Activated CD4-positive, alpha-beta T cell treated with anti-CD3 and anti-CD28 coated beads, Interleukin-2, amount 10 ng/mL, durations not matched to agents 24 days and 14 days (primary cell): ENCODE measurements around the gene CACTIN. TPM values are rescaled to one million over a fixed set of nuclear protein-coding genes. Genes with fewer than 3 reads are reported as not detected.

Experiments used
- DNase-seq: peaks from one replicate; pipeline ENCODE4 v3.0.0; 2022
- H3K27ac Mint-ChIP-seq: one replicate; pipeline ENCODE4 v1.8.0; 2022; ENCODE audit warnings: mild to moderate bottlenecking, mixed read lengths
- H3K27me3 Mint-ChIP-seq: one replicate; pipeline ENCODE4 v1.8.0; 2022; ENCODE audit warnings: mixed read lengths
- H3K36me3 Mint-ChIP-seq: one replicate; pipeline ENCODE4 v1.8.0; 2022; ENCODE audit warnings: low read depth, mild to moderate bottlenecking, mixed read lengths
- H3K4me1 Mint-ChIP-seq: one replicate; pipeline ENCODE4 v1.8.0; 2021; ENCODE audit warnings: mixed read lengths
- H3K4me3 Mint-ChIP-seq: one replicate; pipeline ENCODE4 v1.8.0; 2022; ENCODE audit warnings: mild to moderate bottlenecking, moderate library complexity, mixed read lengths
- H3K9me3 Mint-ChIP-seq: one replicate; pipeline ENCODE4 v1.8.0; 2021; ENCODE audit warnings: mixed read lengths
- intact Hi-C: fragments of 100-400 bp; cut with micrococcal nuclease; formaldehyde crosslinking; loops from one replicate; pipeline ENCODE4 v1.15.1; 2023
- total RNA-seq: library from RNA; stranded (reverse); gene quantifications from 2 replicates; pipeline ENCODE4 v1.2.3, GENCODE V29; 2022

Gene CACTIN
- total RNA-seq, 1 donor from 2014 or later, result 39.6 TPM

DNA sequence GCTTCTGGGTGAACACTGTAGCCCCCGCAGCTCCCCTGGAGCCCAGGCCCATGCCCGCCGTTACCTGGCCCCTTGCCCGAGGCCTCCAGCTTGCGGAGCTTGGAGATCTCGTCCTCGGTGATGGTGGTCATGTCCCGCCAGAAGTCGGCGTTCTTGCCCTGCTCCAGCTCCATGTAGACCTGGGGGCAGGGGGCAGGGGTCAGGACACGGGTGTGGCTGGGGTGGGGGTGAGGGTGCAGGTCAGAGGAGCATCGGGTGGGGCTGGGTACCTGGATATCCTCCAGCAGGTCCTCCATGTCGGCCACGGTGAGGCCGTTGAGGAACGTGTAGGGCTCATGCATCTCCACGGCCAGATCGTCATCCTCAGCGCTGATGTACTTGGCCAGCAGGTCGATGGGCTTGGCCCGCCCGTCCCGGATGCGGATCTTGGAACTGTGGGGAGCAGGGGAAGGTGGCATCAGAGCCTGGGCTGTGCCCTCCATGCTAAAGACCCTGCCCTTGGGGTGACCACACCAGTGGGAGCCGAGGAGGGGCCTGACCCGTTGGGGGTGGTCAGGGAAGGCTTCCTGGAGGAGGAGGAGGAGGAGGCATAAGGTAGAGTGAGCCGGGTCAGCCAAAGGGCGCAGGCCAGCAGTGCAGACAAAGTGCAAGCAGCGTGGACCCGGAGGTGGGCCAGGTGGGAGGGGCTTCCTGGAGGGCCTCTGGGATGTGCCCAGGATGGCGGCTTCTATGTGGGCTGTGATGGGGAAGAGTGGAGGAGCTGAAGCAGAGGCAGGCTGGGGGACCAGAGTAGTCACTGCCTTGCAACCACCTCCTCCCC lies 7.6 kb downstream of the CACTIN start:
- DNase-seq, result no peak
- Mint-ChIP-seq H3K9me3 (no peaks in the 10 kb centered on the region), H3K36me3 (peaks cover 12% of the 10 kb centered on the region), H3K4me1 (peaks cover 5% of the 10 kb centered on the region), H3K27me3 (no peaks in the 10 kb centered on the region), H3K27ac (no peak overlapping the region), H3K4me3 (no peak overlapping the region)
- intact Hi-C loops, result loop anchor here (1.0 kb wide), 1 partner anchor 74 kb away; no protein-coding TSS in a partner anchor

DNA sequence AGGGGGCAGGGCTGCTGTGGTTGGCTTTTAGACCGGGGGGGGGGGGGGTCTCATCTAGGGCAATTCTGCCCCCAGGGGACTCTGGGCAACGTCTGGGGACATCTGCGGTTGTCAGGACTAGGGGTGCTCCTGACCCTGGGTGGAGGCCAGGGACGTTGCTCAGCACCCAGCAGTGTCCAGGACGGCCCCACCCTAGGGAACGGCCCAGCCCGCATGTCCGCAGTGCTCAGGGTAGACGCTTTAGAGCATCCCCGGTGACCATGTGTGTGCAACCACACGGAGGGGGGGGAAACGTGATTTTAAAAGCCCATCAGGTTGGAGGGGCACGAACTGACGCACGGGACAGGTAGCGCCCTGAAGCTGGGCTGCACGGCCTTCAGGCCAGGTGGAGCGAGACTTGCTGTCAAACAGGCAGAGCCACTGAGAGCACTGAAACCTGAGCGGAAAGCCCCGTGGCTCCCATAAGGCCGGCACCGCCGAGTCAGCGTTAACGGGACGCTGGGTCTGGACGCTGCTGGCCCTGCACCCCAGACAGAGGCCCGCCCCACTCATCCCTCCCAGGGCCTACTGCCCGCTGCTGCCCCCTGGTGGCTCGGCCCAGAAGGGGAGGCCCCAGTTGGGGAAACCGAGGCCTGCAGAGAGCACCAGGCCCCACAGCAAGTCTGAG lies 8.3 kb downstream of the CACTIN start:
- intact Hi-C loops, result loop anchor here (1.0 kb wide), 1 partner anchor 73 kb away; no protein-coding TSS in a partner anchor
- peaks cover 5% of the 10 kb centered on the region for H3K4me1 Mint-ChIP-seq
- no peaks in the 10 kb centered on the region for H3K9me3 Mint-ChIP-seq
- no peaks in the 10 kb centered on the region for H3K27me3 Mint-ChIP-seq
- H3K4me3 Mint-ChIP-seq, result no peak overlapping the region
- DNase-seq, result peak; percentile 87
- no peak overlapping the region for H3K27ac Mint-ChIP-seq
- H3K36me3 Mint-ChIP-seq, result peaks cover 12% of the 10 kb centered on the region

DNA sequence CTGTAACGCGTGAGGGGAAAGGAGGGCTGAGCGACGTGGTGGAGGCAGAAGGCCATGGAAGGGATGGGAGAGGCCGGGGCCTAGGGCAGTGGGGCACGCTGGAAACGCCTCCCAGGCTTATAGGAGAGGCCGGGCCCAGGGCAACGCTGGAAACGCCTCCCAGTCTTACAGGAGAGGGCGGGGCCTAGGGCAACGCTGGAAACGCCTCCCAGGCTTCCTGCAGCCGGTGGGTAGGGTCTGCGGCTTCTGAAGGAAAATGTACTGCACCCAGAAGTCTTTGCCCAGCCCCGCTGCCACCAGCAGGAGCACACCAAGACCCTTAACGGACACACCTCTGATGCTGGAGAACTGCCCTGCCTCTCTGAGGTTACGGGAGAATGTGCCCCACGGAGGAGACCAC lies 9.1 kb downstream of the CACTIN start:
- peak overlapping the region; percentile 63 for H3K27ac Mint-ChIP-seq
- H3K4me3 Mint-ChIP-seq, result no peak overlapping the region
- peaks cover 12% of the 10 kb centered on the region for H3K36me3 Mint-ChIP-seq
- H3K9me3 Mint-ChIP-seq, result no peaks in the 10 kb centered on the region
- H3K4me1 Mint-ChIP-seq, result peaks cover 5% of the 10 kb centered on the region
- intact Hi-C loops, result no loop called here
- no peaks in the 10 kb centered on the region for H3K27me3 Mint-ChIP-seq
- peak; percentile 78 for DNase-seq

DNA sequence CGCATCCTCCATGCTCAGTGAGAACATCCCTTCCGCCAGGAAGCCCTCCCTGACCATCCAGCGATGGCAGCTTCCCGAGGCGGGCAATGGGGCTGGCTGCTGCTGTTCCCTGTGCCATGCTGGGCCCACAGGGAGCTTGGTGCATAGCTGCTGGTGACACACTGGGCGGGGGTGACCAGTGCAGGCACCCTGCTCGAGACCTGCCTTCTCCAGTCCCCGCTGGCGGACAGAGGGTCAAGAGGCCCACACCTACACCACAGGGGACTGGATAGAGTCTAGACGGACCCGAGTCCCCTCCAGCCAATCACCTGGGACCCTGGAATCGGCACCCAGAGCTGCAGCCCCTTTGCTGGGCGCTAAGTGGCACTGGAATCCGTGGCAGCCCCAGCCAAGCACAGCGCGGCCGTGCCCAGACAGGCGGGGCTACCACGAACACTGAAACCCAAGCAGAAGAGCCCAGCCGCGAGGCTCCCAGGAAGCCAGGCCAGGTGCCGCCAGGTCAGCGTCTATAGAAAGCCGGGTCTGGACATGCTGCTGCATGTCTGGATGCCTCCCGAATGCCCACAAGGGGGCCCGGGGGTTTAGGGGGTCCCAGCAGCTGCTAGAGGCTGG lies 11.0 kb downstream of the CACTIN start:
- Mint-ChIP-seq H3K36me3 (peaks cover 12% of the 10 kb centered on the region), H3K9me3 (no peaks in the 10 kb centered on the region), H3K4me1 (peaks cover 5% of the 10 kb centered on the region), H3K4me3 (no peak overlapping the region), H3K27ac (no peak overlapping the region), H3K27me3 (no peaks in the 10 kb centered on the region)
- intact Hi-C loops, result no loop called here
- no peak for DNase-seq

DNA sequence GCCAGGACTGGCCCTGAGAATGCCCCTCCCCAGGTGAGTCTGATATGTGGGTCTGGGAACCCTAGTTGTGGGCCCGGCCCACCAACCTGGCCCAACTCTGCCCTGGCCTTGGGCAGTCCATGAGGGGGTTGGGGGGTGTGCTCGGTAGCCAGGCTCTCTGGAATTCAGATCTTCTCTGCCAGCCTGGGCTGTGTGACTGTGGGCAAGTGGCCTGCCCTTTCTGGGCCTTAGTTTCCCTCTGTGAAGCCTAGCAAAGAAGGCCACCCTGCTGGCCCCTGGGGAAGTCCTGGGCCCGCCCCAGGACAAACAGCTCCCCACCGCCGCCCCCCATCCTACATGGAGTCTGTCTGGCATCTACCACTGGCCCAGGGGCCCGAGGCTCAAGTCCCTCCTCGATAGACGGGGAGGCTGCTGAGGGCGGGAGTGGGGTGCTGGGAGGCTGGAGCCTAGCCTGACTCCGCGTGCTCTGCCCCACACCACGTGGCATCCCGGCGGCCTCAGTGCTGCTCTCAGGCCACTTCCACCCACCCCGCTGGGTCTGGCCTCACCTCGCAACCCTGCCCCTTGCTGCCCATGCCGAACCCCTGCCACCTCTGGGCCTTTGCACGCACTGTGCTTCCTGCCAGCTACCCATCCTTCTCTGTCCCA lies 11.6 kb downstream of the CACTIN start:
- Mint-ChIP-seq H3K4me3 (no peak overlapping the region), H3K36me3 (peaks cover 15% of the 10 kb centered on the region), H3K9me3 (no peaks in the 10 kb centered on the region), H3K27me3 (no peaks in the 10 kb centered on the region), H3K27ac (no peak overlapping the region), H3K4me1 (peaks cover 5% of the 10 kb centered on the region)
- no peak for DNase-seq
- intact Hi-C loops, result no loop called here

DNA sequence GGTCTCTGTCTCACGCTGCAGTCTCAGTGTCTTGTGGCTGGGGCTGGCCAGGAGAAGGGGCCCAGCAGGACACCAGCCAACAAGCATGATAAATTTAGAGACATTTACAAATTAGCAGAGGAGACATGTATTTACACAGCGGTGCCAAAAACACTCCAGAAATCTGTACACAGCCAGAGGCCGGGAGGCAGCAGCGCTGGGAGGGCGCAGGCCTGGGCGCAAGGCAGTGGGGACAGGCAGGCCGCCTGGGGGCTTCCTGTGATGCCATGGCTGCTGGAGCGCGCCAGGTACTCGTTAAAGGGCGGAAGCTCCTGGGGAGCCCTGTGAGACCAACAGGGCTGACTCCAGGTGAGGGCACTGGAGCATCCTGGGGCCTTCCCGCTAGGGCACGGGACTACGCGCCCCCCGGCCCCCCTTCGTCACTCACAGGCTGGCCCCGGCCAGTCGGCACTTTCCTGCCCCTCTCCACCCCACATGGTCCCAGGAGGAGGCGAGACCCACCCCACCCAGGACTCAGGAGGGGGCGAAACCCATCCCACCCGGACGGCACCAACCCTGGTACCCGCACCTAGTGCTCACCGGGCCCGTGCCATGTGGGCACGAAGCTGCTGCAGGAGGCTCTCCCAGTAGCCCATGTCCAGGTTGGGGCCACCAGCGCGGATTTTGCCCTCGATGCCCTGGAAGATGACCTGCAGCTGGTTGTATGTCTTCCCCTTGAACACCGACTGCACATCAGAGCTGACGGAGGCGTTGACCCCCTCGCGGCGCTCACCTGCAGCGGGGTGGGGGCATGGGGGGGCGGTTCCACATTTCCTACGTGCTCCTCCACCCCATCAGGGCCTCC lies 12.6 kb downstream of the CACTIN start:
- Mint-ChIP-seq H3K27ac (peak overlapping the region; percentile 34), H3K36me3 (peaks cover 13% of the 10 kb centered on the region), H3K9me3 (no peaks in the 10 kb centered on the region), H3K27me3 (no peaks in the 10 kb centered on the region), H3K4me1 (peaks cover 5% of the 10 kb centered on the region), H3K4me3 (no peak overlapping the region)
- intact Hi-C loops, result no loop called here
- DNase-seq, result no peak

DNA sequence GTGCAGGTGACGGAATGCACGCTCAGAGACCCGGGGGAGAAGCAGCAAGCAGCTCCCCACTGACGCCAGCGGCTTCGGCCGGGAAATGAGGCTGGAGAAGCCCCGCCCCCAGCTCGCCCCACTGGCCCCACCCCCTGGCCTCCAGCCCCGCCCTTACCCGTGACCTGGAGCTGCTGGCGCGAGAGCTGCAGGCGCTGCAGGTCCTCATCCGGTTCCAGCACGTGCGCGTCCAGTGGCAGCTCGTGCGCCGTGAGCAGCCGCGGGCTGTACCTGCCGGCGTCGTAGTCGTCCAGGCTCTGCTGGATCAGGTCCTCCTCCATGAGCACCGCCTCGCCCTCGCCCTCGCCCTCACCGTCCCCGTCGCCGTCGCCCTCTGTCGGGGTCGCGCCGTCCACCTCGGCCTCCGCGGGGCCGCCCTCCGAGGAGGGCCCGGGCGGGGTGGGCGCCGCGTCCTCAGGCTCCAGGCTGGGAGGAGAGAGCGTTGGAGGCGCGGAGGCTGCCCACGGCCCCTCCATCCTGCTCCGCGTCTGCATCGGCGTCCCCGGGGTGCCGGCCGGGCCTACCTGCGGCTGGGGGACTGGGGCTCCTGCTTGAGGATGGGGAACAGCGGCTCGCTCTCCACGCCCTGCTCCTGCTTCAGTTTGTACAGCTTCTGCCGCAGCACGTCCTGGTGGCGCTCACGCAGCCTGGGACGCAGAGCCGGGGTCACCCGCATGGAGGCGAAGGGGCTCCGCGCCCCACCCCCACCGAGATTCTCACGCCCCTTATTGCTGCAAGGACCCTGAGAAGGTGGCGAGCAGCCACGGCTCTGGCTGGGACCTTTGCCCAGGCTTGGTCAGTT lies 13.5 kb downstream of the CACTIN start:
- no peak overlapping the region for H3K27ac Mint-ChIP-seq
- intact Hi-C loops, result no loop called here
- peaks cover 13% of the 10 kb centered on the region for H3K36me3 Mint-ChIP-seq
- H3K4me3 Mint-ChIP-seq, result no peak overlapping the region
- peaks cover 7% of the 10 kb centered on the region for H3K4me1 Mint-ChIP-seq
- H3K9me3 Mint-ChIP-seq, result no peaks in the 10 kb centered on the region
- no peak for DNase-seq
- H3K27me3 Mint-ChIP-seq, result no peaks in the 10 kb centered on the region

DNA sequence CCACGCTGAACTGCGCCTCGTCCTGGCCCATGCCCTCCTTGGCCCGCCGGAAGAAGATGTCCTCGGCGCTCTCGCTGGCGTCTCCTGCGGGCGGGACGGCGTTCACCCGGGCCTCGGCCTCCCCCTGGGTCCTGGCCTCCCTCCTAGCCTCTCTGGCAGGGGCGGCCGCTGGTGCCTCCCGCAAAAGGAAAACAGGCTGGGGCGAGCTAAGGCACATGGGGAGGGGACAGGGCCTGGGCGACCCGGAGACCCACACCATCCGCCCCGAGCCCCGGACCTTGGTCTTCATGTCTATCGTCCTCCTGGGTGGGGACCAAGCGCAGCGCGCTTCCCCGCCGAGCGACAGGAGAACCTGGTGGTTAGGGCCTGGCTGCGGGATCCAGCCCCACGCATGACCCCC lies 14.3 kb downstream of the CACTIN start:
- H3K4me1 Mint-ChIP-seq, result peaks cover 9% of the 10 kb centered on the region

DNA sequence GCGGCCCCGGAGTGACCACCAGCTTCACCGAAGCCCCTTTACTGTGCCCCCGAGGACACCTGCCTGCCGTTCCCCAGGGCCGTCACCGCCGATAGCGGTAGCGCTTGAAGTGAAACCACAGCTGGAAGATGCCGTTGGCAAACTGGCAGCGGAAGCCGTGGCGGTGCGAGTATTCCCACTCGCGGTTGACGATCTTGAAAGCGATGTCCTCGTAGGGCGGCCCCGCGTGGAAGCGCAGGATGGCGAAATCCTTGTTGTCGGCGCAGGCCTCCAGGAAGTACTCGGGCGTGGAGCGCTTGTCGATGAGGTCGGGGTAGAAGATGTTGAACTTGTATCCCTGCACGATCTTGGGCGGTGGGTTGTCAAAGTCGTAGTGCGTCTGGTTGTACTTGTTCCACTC lies 14.7 kb downstream of the CACTIN start:
- H3K36me3 Mint-ChIP-seq, result peaks cover 10% of the 10 kb centered on the region
- DNase-seq, result no peak
- H3K27ac Mint-ChIP-seq, result no peak overlapping the region
- intact Hi-C loops, result no loop called here
- no peaks in the 10 kb centered on the region for H3K9me3 Mint-ChIP-seq
- H3K27me3 Mint-ChIP-seq, result peaks cover 6% of the 10 kb centered on the region
- H3K4me3 Mint-ChIP-seq, result no peak overlapping the region
- peaks cover 6% of the 10 kb centered on the region for H3K4me1 Mint-ChIP-seq

More for the DNA sequence above, 14.3 kb downstream of the CACTIN start:
- H3K9me3 Mint-ChIP-seq, result no peaks in the 10 kb centered on the region
- H3K36me3 Mint-ChIP-seq, result peaks cover 10% of the 10 kb centered on the region
- intact Hi-C loops, result no loop called here
- peaks cover 4% of the 10 kb centered on the region for H3K27me3 Mint-ChIP-seq
- no peak for DNase-seq
- no peak overlapping the region for H3K27ac Mint-ChIP-seq
- no peak overlapping the region for H3K4me3 Mint-ChIP-seq

DNA sequence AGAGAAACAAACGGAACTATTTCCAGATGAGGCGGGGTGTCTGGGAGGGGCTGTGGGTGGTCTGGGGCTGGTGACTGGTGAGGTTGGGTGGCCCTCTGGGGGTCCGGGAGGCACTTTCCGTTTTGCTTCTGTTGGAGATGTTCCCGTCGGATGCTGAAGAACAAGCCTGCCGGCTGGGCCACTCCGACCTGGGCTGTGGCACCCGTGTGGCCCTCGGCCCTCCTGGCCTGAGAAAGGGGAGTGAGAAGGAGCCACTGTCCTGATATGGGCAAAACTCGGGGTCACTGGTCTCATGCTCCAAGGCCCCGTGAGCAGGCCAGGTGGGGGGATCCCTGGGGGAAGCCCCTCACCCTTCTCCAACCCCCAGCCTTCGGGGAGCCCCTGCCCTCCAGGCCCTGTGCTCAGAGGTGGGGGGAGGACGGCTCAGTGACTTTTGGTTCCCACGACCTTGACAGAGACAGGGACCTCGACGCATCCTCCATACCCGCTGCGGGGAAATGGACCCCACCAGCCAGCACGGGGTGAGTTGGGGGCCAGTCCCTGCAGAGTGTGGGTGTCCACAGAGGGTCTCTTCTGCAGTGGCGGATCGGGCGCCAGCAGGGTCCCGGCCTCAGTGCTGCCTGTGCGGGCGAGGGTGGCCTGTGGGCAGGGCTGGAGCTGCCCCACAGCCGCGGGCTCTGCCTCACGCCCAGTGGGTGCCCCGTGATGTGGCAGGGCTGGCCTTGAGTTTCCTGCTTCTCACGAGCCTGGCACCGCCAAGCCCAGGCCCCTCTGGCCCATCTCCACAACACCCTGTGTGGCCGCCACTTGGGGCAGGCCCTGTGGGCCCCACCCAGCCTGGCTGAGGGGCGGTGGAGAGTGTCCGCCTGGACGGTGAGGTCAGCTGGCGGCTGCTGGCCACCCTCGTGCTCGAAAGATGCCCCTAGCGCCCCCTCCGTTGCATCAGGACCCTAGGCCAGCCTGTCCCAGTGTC lies 15.6 kb downstream of the CACTIN start:
- intact Hi-C loops, result no loop called here
- no peak overlapping the region for H3K4me3 Mint-ChIP-seq
- H3K27me3 Mint-ChIP-seq, result peaks cover 6% of the 10 kb centered on the region
- H3K9me3 Mint-ChIP-seq, result no peaks in the 10 kb centered on the region
- H3K27ac Mint-ChIP-seq, result no peak overlapping the region
- DNase-seq, result no peak
- peaks cover 10% of the 10 kb centered on the region for H3K36me3 Mint-ChIP-seq
- H3K4me1 Mint-ChIP-seq, result peaks cover 6% of the 10 kb centered on the region

DNA sequence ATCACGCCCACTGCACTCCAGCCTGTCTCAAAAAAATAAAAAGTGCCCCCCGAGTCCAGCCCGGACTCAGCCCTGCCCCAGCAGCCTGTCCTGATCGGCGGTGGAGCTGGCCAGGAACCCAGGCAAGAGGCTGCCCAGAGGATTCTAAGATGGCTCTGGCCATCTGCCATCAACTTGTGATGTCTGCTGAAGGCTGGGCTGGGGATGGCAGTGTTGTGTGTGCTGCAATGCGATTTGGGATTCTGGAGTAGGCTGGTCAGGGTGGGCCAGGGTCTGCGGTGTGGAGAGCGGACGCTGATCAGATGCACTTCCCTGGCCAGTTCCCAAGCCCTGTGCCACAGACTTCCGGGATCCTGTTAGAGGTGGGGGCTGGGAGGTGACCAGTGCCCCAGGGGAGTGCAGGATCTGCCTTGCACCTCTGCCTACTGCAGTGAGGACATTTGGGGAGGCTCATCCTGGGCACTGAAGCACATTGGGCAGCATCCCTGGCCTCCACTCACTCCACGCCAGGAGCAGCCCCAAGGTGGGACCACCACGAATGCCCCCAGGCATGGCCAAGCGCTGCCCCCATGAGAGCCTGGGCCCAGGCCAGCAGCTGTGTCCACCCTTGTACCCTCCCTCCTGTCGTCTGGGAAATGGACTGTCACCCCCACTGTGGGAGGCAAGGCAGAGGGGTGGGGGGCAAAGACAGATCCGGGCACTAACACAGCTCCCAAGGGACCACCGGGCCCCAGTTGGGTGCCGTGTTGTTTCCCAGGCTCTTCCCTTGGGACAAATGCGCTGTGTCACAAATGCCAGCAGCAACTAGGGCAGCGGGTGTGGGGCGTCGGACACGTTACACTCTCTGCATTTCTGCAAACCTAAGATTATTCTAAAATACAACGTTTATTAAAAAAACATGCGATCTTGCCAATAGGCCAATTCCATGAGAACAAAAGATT lies 16.5 kb downstream of the CACTIN start:
- no peak overlapping the region for H3K27ac Mint-ChIP-seq
- peaks cover 6% of the 10 kb centered on the region for H3K4me1 Mint-ChIP-seq
- H3K4me3 Mint-ChIP-seq, result no peak overlapping the region
- DNase-seq, result no peak
- intact Hi-C loops, result no loop called here
- peaks cover 6% of the 10 kb centered on the region for H3K27me3 Mint-ChIP-seq
- no peaks in the 10 kb centered on the region for H3K9me3 Mint-ChIP-seq
- peaks cover 10% of the 10 kb centered on the region for H3K36me3 Mint-ChIP-seq
